HG03521 (cell line): ENCODE measurements around the gene MTX1.
"Not testable (repeated sequence)": the region's sequence is repeated elsewhere in the genome, so short reads cannot be mapped to it uniquely, and the experiment has no call there.

Experiments
- ATAC-seq: cut with Tn5 transposase; IDR thresholded peaks from one replicate; pipeline ENCODE4 v1.9.1; 2021; ENCODE audit warnings: mild to moderate bottlenecking, moderate library complexity; ENCODE audit not compliant: unreplicated experiment

The MTX1 gene

GRCh38 chr1:155205969-155206593 lies 2.4 kb upstream of the MTX1 start:
- ATAC-seq: no peak

DNA sequence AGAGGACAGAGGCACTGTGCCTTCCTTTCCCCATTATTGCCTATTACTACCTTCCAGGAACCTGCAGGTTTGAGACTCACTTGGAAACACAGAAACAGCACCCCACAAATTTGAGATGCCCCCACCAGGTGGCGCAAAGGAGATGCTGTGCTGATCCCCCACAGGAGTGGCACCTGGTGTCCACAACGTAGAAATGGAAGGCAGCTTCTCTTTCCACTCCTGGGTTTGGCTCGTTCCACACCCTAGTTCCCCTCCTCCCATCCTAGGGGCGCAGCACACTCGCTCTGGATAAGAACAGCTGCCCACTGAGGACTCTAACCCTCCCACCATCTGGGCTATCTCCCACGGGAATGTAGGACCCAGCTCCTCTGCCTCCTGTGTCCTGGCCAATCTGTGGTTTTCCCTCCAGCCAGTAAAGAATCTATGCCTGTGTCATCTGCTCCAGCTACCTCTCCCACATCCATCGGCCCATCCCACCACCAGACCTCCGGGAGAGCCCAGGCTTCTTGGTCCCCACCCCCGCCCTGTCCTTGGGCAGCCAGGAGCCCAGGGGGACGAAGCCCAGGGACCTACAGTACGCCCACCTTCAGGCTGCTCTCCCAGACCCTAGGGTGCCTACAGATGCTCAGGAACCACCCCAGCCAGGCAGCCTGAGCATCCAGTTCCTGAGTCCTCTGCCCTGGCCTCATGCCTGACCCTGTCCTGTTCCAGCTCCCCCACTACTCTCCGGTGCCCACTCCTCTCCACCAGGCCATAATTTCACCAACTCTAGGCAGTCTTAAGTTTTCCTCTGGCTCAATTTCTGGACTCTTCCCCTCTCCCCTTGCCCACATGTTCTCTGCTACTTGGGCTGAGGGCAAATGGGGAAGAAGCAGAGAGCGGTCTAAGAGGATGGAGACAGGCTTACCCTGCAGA lies 1.3 kb upstream of the MTX1 start:
- no peak for ATAC-seq

- ATAC-seq: no peak
Measured at GRCh38 chr1:155207806-155208540, 522 bp upstream of the MTX1 start, which contains the start of gene THBS3. Gene THBS3, minus strand, starts transcription at chr1:155207897. Its CDS starts 21 bp downstream, at chr1:155207876.

DNA sequence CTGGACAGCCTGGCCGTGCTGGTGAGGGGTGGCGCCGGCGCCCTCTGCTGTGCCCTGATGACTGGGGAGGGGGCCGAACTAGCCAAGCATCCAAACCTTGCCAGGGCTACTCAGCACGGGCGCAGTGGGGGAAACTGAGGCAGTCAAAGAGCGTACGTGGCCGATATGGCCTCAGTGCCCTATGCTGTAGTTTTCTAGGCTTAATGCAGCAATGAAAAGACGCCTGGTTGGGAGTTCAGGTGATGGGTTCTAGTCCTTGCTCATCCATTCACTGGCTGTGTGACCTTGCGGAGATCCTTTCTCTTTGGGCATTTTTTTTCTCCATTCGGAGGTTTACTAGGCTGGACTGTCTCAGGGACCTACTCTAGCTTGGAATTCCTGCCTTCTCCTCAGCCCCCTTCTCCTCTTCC lies 822 bp downstream of the MTX1 start:
- ATAC-seq: no peak

DNA sequence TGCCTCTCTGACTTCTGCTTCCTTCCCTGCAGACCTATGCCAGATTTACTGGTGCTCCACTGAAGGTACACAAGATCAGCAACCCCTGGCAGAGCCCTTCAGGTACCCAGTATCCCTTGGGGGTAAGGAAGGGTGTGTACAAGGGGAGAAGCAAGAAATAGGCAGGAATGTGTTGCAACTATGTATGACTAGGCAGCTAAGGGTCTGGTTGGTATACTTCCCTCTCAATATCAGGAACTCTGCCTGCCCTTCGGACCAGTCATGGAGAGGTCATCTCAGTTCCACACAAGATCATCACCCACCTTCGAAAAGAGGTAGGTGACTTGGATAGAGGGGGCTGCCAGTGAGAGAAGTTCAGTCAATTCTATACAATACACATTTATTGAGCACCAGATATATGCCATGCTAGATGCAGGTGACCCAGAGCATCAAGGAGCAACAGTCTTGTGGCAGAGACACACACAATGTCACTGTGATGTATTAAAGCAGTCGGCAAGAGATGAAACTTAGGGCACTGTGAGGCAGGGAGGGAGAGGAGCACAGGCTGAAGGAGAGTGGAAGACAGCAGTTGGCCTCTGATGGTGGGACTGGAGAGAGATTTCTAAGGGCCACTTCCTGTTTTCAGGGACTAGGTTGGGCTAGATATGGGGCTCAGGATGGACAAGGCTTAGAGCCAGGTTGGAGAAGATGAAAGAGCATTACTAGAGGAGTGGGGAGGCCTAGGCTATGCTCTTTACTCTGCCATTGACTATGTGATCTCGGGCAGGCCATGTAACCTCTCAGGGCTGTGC lies 2.0 kb downstream of the MTX1 start:
- ATAC-seq: no peak

- not testable (repeated sequence) for ATAC-seq
Measured at GRCh38 chr1:155211381-155212050, 3.0 kb downstream of the MTX1 start.

- not testable (repeated sequence) for ATAC-seq
Measured at GRCh38 chr1:155212051-155212440, 3.6 kb downstream of the MTX1 start.

- ATAC-seq: not testable (repeated sequence)
Measured at GRCh38 chr1:155214702-155215101, 6.2 kb downstream of the MTX1 start.

GRCh38 chr1:155218854-155219591 lies 10.5 kb downstream of the MTX1 start:
- no peak for ATAC-seq

DNA sequence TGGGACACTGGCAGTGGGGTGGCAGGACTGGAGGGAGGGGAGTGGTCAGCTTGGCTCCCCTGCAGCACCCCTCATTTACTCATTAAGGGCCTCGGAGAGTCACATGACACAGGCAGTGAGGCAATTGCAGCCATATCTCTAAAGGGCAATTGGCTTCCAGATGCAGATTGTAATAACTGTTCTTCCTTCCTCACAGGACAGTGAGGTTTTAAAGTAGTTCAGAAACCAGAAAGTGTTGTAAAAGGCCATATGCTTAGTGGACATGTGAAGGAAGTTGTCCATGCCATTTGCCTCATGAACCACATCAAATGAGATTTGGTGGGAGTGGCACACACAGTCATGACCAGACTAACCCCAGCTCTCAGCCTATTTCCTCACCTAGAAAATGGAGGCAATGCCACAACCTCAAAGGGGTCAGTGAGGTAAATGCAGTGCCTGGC lies 11.1 kb downstream of the MTX1 start:
- ATAC-seq: no peak

DNA sequence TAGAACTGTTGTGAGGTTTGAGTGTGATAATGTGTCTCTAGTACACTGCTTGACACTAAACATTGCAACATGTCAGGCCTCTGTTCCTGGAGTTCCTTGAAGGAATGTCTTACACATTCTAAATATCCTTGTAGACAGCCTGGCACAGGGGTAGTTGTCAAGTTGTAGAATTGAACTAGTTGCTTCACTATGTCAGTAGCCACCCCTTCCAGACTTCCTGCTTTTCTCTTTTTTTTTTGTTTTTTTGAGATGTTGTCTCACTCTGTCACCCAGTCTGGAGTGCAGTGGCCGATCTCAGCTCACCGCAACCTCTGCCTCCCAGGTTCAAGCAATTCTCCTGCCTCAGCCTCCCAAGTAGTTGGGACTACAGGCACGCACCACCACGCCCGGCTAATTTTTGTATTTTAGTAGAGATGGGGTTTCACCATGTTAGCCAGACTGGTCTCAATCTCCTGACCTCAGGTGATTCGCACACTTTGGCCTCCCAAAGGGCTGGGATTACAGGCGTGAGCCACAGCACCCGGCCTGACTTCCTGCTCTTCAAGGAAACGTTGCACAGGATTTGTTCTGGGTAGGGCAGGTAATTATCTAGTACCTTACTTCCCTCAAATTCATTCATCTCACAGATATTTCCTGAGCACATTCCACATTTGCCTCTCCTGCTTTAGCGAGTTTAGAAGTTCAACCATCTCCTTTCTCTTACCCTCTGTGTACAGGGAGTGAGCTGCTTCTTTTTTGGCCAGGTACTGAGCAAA lies 11.9 kb downstream of the MTX1 start:
- not testable (repeated sequence) for ATAC-seq

GRCh38 chr1:155223047-155223446 lies 14.6 kb downstream of the MTX1 start:
- no peak for ATAC-seq

DNA sequence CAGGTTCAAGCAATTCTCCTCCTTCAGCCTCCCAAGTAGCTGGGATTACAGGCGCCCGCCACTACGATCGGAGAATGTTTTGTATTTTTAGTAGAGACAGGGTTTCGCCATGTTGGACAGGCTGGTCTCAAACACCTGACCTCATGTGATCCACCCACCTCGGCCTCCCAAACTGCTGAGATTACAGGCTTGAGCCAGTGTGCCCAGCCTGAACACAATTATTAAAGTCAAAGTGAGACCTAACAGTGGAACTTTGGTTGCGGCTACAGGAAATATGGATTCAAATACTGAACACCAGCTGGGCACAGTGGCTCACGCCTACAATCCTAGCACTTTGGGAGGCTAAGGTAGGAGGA lies 16.9 kb downstream of the MTX1 start:
- ATAC-seq: not testable (repeated sequence)

DNA sequence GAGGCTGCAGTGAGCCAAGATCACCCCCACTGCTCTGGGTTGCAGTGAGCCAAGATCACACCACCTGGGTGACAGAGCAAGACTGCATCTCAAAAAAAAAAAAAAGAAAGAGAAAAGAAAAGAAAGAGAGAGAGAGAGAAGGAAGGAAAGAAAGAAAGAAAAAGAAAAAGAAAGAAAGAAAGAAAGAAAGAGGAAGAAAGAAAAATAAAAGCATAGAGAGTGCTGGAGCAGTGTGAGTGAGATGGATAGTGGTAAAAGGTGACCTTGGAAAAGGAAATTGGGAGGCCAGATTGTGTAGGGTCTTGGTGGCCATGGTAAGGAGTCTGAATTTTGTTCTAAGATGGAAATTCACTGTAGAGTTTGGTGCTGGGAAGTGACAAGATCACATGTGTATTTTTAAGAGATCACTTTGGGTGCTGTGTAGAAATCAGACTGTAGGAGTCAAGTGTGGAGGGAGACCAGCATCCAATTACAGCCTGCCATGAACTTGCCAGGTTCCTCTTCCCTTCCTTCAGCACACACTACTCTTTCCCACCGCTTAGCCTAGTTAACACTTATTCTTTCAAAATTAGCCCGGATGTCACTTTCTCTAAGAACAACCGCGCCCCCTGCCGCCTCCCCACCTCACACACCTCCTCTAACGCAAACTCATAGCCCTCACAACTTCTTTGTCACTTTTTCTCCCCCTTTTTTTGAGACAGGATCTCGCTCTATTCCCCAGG lies 17.9 kb downstream of the MTX1 start:
- ATAC-seq: no peak

DNA sequence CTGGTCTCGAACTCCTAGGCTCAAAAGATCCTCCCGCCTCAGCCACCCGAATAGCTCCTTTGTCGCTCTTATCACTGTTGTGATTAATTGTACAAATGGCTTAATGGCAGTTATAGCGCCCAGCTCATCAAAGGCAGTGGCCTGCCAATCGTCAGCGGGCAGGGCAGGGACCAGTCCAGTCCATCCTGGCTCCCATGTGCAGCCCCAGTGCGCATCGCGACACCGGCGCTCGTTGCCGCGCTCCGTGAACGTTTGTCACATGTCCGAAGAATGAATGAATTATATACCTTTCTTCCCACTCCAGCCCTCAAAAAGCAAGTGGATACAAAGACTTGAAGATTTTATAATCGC lies 18.4 kb downstream of the MTX1 start:
- ATAC-seq: no peak

DNA sequence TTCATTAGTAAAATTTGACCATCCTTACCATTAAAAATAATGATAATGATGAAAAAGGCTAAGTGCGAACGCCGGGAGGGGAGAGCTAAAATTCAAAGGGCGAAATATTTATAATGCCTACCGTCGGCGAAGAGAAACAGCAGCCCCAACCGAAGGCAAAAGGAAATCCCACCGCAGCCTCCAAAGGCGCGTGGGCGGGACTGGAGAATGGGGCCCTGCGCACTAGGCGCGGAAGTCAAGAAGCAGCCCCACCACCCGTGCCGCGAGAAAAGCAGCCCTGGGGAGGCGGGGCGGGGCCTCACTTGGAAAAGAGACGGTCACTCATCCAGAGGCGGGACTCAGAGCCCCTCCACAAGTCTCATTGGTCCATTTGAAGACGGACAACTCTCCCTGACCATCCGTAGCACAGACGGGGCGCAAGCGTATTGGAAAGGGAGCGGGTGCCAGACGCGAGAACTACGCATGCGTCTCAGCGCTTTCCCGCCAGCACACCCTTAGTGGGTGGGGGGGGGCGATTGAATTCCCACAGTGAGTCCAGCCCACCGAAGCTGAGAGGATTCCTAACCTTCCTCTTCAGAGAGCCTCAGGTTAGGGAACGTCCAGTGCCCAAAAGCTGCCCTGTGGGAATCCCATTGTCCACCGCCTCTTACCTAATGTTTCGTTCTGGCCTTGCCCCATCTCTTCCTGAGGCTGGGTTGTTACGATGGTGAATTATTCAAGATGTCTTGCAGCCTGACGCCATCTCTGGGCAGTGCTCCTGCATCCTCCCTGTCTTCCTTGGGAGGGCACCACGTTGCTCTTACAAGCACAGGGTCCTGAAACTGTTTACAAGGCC lies 19.0 kb downstream of the MTX1 start:
- ATAC-seq: peak; percentile 94

DNA sequence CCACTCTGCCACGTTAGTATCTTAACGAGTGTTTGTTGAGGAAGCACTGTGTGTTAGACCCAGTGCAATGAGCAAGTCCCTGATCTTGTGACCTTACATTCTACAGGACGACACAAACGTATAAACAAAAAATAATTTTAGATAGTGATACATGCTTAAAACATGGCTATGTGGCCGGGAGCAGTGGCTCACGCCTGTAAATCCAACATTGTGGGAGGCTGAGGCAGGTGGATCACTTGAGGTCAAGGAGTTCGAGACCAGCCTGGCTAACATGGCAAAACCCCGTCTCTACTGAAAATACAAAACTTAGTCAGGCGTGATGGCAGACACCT lies 19.6 kb downstream of the MTX1 start:
- no peak for ATAC-seq
